ENCODE results near the gene C10orf95.

GRCh38 chr10:102436312-102436711, 15.0 kb downstream of the C10orf95 start:
- TF ChIP-seq CTCF (IDR thresholded peaks at IDR 0.05; ENCODE audit: insufficient read depth, low read length), result no peak
- no peak for TF ChIP-seq POLR2AphosphoS5 (IDR thresholded peaks at IDR 0.05; ENCODE audit: low read depth)
- no peak for TF ChIP-seq REST (IDR thresholded peaks at IDR 0.05; ENCODE audit: insufficient replicate concordance, low read depth)
- TF ChIP-seq GABPA (IDR thresholded peaks at IDR 0.05; ENCODE audit: low read depth), result no peak
